Psoas muscle (tissue), 8 donors: Measurements from ENCODE around the gene SPAG8. TPM values are rescaled to one million over a fixed set of nuclear protein-coding genes. Genes with fewer than 3 reads are reported as not detected.
A peak's percentile ranks its signal among the peaks of the same experiment; 100 is the strongest.

Experiments
- ATAC-seq, 4 donors: fragments of 200-7000 bp; cut with Tn5 transposase; one replicate each; pipeline ENCODE4 v1.9.1; 2020; ENCODE audit warnings: moderate library complexity in 3 of 4, mild to moderate bottlenecking in 2 of 4
- DNase-seq, 2 donors: peaks; one replicate each; pipeline ENCODE4 v3.0.0-alpha.2; 2020
- H3K27ac ChIP-seq: fragments of 200-600 bp; one replicate; pipeline ENCODE4 v1.8.0; 2022
- H3K27me3 ChIP-seq, 3 donors: fragments of 200-600 bp in 1 of 3; one replicate each; pipeline versions ENCODE4 v1.6.1 to v1.8.0; 2013 to 2022; ENCODE audit warnings: low read length in 2 of 3, mild to moderate bottlenecking in 2 of 3, moderate library complexity in 1 of 3; ENCODE audit not compliant: insufficient read depth in 3 of 3
- H3K36me3 ChIP-seq, 2 donors: fragments of 200-600 bp in 1 of 2; one replicate each; pipeline versions ENCODE4 v1.6.1 to v1.8.0; 2013 to 2022; ENCODE audit warnings: low read depth in 1 of 2, mild to moderate bottlenecking in 1 of 2, moderate library complexity in 1 of 2; ENCODE audit not compliant: insufficient read depth in 1 of 2
- H3K4me1 ChIP-seq: fragments of 200-600 bp; one replicate; pipeline ENCODE4 v1.8.0; 2022
- H3K4me3 ChIP-seq: fragments of 200-600 bp; one replicate; pipeline ENCODE4 v1.8.0; 2022; ENCODE audit warnings: mild to moderate bottlenecking
- H3K9me3 ChIP-seq: fragments of 200-600 bp; one replicate; pipeline ENCODE4 v1.8.0; 2022
- CTCF ChIP-seq: fragments of 200-600 bp; IDR thresholded peaks from one replicate; pipeline ENCODE4 v1.8.0; 2022; ENCODE audit warnings: antibody characterized with exemption
- WGBS, 3 donors: extraction: QIAGEN DNeasy Blood & Tissue Kit; methylation state at CpG; one replicate each; pipeline versions ENCODE4 v1.1.6 to v1.1.7; 2013; 5-methylcytosine and 5-hydroxymethylcytosine counted together
- intact Hi-C, 2 donors: fragments of 100-400 bp; cut with DNase I; formaldehyde crosslinking; loops; one replicate each; pipeline versions ENCODE4 v1.11.0 to v1.14.2; 2022
- polyA plus RNA-seq, 3 donors: library from polyadenylated mRNA; stranded (reverse); fragments of 200-250 nt; gene quantifications; one replicate each; pipeline ENCODE4 v1.2.3, GENCODE V29; 2013
- total RNA-seq, 4 donors: library from RNA; stranded (reverse); fragmentation: NEBNext Ultra II Directional in 2 of 4; extraction: Animal tissue kit (Norgen Biotek cat#: 25700) in 2 of 4; gene quantifications; one replicate each; pipeline versions ENCODE4 v1.2.1 to v1.2.4, GENCODE V29; 2021 to 2023
- donor health status: healthy with polysubstance abuse.
- donor health status: DM: no; HTN: no; CAD: no; lungs with moderate emphysema.
- donor health status: Bipolar disorder and iron deficiency.
- donor health status: healthy.
- donor health status: DM: yes; HTN: yes; CAD: no.
- donor health status: DM: no; HTN: no; CAD: no.
- donor health status: DM: no; HTN: no; CAD: no.
- donor health status: DM: yes; HTN: yes; CAD: no.

Gene SPAG8
- total and polyA plus RNA-seq, 7 donors = 0.25 to 1.3 (median 0.93) TPM

GRCh38 chr9:35835216-35835632 is 23.2 kb upstream of the SPAG8 start:
- Histone ChIP-seq H3K27ac (peak overlapping the region; percentile 58), H3K9me3 (no peaks in the 10 kb centered on the region), H3K4me1 (peaks cover 51% of the 10 kb centered on the region), H3K36me3 (no peaks in the 10 kb centered on the region), H3K4me3 (no peak overlapping the region), H3K27me3 (no peaks in the 10 kb centered on the region)
- peak; percentile 28 for TF ChIP-seq CTCF
- peak; percentile 55 to 65 (median 62) for ATAC-seq
- DNase-seq = no peak
- WGBS, 3 donors = 77 to 97% (median 79%) methylated on average over 3 of the region's 3 CpGs
- intact Hi-C loops = no loop called here

GRCh38 chr9:35834260-35835215 is 22.5 kb upstream of the SPAG8 start:
- DNase-seq = no peak
- 63 to 65% (median 64%) methylated on average over 14 of the region's 14 CpGs for WGBS, 3 donors
- intact Hi-C loops = no loop called here
- peak; percentile 29 to 60 (median 48) for ATAC-seq
- H3K9me3 ChIP-seq = no peaks in the 10 kb centered on the region
- H3K4me1 ChIP-seq = peaks cover 57% of the 10 kb centered on the region
- H3K27ac ChIP-seq = peak overlapping the region; percentile 58
- no peak for TF ChIP-seq CTCF
- no peak overlapping the region for H3K4me3 ChIP-seq
- H3K36me3 ChIP-seq = no peaks in the 10 kb centered on the region
- H3K27me3 ChIP-seq = no peaks in the 10 kb centered on the region

- Histone ChIP-seq H3K27ac (peak overlapping the region; percentile 77), H3K4me1 (peaks cover 57% of the 10 kb centered on the region), H3K27me3 (no peaks in the 10 kb centered on the region), H3K9me3 (no peaks in the 10 kb centered on the region), H3K4me3 (no peak overlapping the region), H3K36me3 (no peaks in the 10 kb centered on the region)
- intact Hi-C loops = no loop called here
- ATAC-seq = no peak
- no peak for DNase-seq
- TF ChIP-seq CTCF = no peak
- 58 to 71% (median 68%) methylated on average over 5 of the region's 5 CpGs for WGBS, 3 donors
Observed at GRCh38 chr9:35832814-35833213, 20.8 kb upstream of the SPAG8 start.

- no peak for TF ChIP-seq CTCF
- Histone ChIP-seq H3K27ac (no peak overlapping the region), H3K9me3 (no peaks in the 10 kb centered on the region), H3K4me3 (peak overlapping the region; percentile 91), H3K4me1 (peaks cover 58% of the 10 kb centered on the region), H3K36me3 (no peaks in the 10 kb centered on the region), H3K27me3 (no peaks in the 10 kb centered on the region)
- DNase-seq = no peak
- no peak for ATAC-seq
- intact Hi-C loops = no loop called here
- WGBS, 3 donors = 63 to 69% (median 69%) methylated on average over 4 of the region's 4 CpGs
Observed at GRCh38 chr9:35831040-35831439, 19.0 kb upstream of the SPAG8 start.
